ENCODE measurements around the gene DIS3L2. TPM values are rescaled to one million over a fixed set of nuclear protein-coding genes. Genes with fewer than 3 reads are reported as not detected.

The DIS3L2 gene
- total RNA-seq, 4 donors from 2014 or later, result 52.8 to 74.9 (median 61.8) TPM

DNA sequence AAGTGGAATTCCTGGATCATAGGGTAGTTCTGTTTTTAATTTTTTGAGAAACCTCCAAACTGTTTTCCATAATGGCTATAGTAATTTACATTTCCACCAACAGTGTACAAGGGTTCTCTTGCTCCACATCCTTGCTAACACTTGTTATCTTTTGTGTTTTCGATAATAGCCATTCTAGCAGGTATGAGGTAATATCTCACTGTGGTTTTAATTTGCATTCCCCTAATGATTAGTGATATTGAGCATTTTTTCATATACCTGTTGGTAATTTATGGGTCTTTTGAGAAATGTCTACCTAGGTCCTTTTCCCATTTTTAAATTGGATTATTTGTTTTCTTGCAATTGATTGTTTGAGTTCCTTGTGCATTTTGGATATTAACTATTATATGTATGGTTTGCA is 39.6 kb downstream of the DIS3L2 start:
- TF ChIP-seq POLR2A (IDR thresholded peaks at IDR 0.05) (no peak), EP300 (IDR thresholded peaks at IDR 0.05) (no peak)
- TF ChIP-seq, protein P1, sequence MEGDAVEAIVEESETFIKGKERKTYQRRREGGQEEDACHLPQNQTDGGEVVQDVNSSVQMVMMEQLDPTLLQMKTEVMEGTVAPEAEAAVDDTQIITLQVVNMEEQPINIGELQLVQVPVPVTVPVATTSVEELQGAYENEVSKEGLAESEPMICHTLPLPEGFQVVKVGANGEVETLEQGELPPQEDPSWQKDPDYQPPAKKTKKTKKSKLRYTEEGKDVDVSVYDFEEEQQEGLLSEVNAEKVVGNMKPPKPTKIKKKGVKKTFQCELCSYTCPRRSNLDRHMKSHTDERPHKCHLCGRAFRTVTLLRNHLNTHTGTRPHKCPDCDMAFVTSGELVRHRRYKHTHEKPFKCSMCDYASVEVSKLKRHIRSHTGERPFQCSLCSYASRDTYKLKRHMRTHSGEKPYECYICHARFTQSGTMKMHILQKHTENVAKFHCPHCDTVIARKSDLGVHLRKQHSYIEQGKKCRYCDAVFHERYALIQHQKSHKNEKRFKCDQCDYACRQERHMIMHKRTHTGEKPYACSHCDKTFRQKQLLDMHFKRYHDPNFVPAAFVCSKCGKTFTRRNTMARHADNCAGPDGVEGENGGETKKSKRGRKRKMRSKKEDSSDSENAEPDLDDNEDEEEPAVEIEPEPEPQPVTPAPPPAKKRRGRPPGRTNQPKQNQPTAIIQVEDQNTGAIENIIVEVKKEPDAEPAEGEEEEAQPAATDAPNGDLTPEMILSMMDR (IDR thresholded peaks at IDR 0.05), result no peak
- H3K4me1 ChIP-seq, result peaks cover 0 to 16% (median 0%) of the 10 kb centered on the region in 4 donors
- no peaks in the 10 kb centered on the region for H3K36me3 ChIP-seq
- H3K27ac ChIP-seq, result no peak overlapping the region
- no peaks in the 10 kb centered on the region for H3K27me3 ChIP-seq
- DNase-seq (ENCODE audit: low spot score in 2 of 2), result no peak
- peaks cover 0 to 2% (median 0%) of the 10 kb centered on the region in 4 donors for H3K9me3 ChIP-seq
- WGBS, 2 donors, result 96 to 97% methylated on average over 1 of the region's 1 CpG
- no peak overlapping the region for H3K4me3 ChIP-seq

DNA sequence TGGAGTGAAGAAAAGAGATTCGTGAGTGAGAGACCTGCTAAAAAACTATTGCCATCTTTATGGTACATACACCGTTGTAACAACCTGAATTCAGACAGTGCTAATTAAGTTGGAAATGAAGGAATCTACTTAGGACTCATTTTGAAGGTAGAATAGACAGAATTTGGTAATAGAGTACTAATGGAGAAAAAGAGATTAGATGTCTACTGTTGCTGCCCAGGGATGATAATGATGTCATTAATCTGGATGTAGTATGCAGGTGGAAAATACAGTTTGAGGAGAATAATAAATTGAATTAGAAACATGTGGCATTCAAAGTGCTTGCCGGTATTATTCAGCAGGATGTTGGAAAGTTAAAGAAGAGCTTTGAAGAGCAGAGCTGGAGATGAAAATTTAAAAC is 44.7 kb downstream of the DIS3L2 start:
- no peak for TF ChIP-seq EP300 (IDR thresholded peaks at IDR 0.05)
- TF ChIP-seq, protein P1 (IDR thresholded peaks at IDR 0.05), result no peak
- TF ChIP-seq POLR2A (IDR thresholded peaks at IDR 0.05), result no peak
- 74 to 90% methylated on average over 3 of the region's 3 CpGs for WGBS, 2 donors
- H3K36me3 ChIP-seq, result no peaks in the 10 kb centered on the region
- H3K27me3 ChIP-seq, result no peaks in the 10 kb centered on the region
- DNase-seq (ENCODE audit: low spot score in 2 of 2), result no peak
- no peak overlapping the region for H3K27ac ChIP-seq
- H3K4me1 ChIP-seq, result no peaks in the 10 kb centered on the region
- H3K9me3 ChIP-seq, result peaks cover 0 to 2% (median 0%) of the 10 kb centered on the region in 4 donors
- H3K4me3 ChIP-seq, result no peak overlapping the region

DNA sequence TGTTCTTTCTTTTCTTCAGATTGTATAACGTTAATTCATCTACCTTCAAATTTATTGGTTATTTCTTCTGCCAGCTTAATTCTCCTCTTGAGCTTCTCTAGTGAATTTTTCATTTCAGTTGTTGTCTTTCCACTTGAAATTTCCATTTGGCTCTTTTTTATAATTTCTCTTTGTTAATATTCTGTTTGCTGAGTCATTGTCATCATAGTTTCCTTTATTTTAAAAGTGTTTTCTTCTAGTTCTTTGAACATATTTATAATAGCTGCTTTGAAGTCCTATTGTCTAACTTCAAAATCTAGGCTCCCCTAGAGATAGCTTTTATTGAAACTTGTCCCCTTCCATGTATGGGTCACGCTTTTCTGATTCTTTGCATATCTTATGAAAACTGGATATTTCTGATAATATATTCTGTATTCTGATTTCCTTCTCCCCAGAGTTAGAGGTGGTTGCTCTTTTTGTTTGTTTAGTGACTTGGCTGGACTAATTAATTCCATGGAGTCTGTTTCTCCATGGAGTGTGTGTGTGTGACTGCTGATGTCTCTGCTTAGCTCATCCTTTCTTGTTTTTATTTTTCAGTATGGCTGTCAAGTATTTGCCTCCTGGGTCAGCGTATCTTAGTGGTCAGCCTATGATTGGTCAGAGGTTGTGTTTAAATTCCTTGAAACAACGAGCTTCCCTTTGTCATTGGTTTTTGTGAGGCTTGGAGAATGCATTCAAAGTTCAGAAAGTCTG is 47.6 kb downstream of the DIS3L2 start:
- DNase-seq (ENCODE audit: low spot score in 2 of 2), result no peak
- H3K27ac ChIP-seq, result no peak overlapping the region
- peaks cover 0 to 4% (median 0%) of the 10 kb centered on the region in 4 donors for H3K4me1 ChIP-seq
- H3K36me3 ChIP-seq, result no peaks in the 10 kb centered on the region
- no peak overlapping the region for H3K4me3 ChIP-seq
- TF ChIP-seq EP300 (IDR thresholded peaks at IDR 0.05), result no peak
- no peak for TF ChIP-seq POLR2A (IDR thresholded peaks at IDR 0.05)
- TF ChIP-seq, protein P1 (IDR thresholded peaks at IDR 0.05), result no peak
- H3K9me3 ChIP-seq, result no peaks in the 10 kb centered on the region
- no peaks in the 10 kb centered on the region for H3K27me3 ChIP-seq
- 84 to 85% methylated on average over 4 of the region's 4 CpGs for WGBS, 2 donors

DNA sequence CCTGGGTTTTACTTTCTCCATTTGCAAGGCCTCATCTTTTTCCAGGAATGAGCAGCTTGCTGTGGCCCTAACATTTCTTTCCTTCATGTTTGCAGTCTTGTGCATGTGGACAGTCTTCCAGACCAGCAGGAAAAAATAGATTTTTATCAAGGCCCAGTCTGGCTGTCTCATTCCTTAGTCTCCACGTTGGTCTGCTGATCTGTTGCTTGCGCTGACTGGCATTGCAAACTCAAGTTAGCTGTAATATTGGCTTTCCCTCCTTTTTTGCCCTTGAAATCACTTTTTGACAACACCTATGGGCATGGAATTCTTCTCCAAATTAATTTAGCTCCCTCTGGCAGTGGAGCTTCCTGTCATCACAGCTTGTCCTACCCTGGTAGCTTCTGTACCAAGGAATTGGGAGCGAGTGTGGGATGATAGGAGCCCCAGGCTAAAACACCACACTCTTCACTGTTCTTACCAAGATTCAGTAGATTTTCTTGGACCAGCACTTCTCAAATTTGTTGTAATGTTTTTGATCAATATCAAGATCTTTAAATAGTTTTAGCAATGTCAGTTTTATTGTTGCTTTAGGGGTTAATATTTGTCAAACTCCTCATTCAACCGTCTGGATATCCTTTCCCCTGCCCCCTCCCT is 48.2 kb downstream of the DIS3L2 start:
- DNase-seq (ENCODE audit: low spot score in 2 of 2), result no peak
- 79 to 85% methylated on average over 4 of the region's 4 CpGs for WGBS, 2 donors
- Histone ChIP-seq H3K27ac (no peak overlapping the region), H3K36me3 (peaks cover 0 to 2% (median 0%) of the 10 kb centered on the region in 3 donors), H3K4me1 (peaks cover 0 to 4% (median 0%) of the 10 kb centered on the region in 4 donors), H3K4me3 (no peak overlapping the region), H3K27me3 (no peaks in the 10 kb centered on the region), H3K9me3 (no peaks in the 10 kb centered on the region)
- TF ChIP-seq EP300 (IDR thresholded peaks at IDR 0.05) (no peak), POLR2A (IDR thresholded peaks at IDR 0.05) (no peak)
- TF ChIP-seq, protein P1 (IDR thresholded peaks at IDR 0.05), result no peak

DNA sequence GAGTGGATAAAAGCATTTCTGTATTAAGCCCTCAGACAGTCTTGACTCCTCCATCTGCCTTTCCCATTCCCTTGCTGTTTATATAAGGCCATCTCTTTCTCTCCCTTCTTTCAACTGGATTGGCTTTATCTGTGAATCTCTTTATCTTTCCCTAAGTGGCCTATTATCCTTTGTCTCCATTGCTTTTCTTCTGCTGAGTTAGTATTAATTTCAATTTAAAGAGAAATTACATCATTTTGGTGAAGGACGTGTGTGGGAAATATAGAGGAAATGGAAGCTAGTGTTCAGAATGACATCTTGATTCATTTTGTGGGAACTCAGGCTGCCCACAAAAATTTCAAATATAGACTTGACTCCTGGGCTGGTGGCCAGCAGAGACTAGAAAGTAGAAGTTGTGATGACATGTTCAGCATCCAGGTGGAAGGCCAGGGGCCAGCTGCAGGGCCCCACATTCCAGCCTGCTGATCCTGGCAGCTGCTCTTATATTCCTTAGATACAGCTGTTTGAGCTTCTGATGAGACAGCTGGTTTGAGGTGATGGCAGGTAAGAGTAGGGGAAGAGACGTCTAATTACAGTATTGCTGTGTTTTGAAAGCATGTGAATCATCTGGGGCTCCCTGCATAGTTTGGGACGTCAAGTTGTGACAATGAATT is 52.3 kb downstream of the DIS3L2 start:
- TF ChIP-seq, protein P1 (IDR thresholded peaks at IDR 0.05), result no peak
- no peak for TF ChIP-seq POLR2A (IDR thresholded peaks at IDR 0.05)
- no peak for TF ChIP-seq EP300 (IDR thresholded peaks at IDR 0.05)
- no peaks in the 10 kb centered on the region for H3K9me3 ChIP-seq
- 48 to 51% methylated on average over 3 of the region's 3 CpGs for WGBS, 2 donors
- DNase-seq (ENCODE audit: low spot score in 2 of 2), result no peak
- no peak overlapping the region for H3K27ac ChIP-seq
- no peak overlapping the region for H3K4me3 ChIP-seq
- H3K27me3 ChIP-seq, result no peaks in the 10 kb centered on the region
- peaks cover 0 to 32% (median 0%) of the 10 kb centered on the region in 3 donors for H3K36me3 ChIP-seq
- peaks cover 0 to 4% (median 0%) of the 10 kb centered on the region in 4 donors for H3K4me1 ChIP-seq
